ENCODE results near the gene ZNF737.
"Not testable (repeated sequence)": the region's sequence is repeated elsewhere in the genome, so short reads cannot be mapped to it uniquely, and the experiment has no call there.

The ZNF737 gene

GRCh38 chr19:20565321-20566018, at the start of gene ZNF737:
Gene ZNF737 (minus strand): TSS chr19:20565781. CDS start chr19:20565640, 141 bp downstream.
- peak; percentile 96 for DNase-seq (ENCODE audit: low read depth)
- TF ChIP-seq CTCF (IDR thresholded peaks at IDR 0.05; ENCODE audit: insufficient read depth, low read depth, low read length, missing control alignments), result peak; percentile 33
- H3K4me3 ChIP-seq (ENCODE audit: low read length), result peak within 1 kb of the TSS; percentile 67

- DNase-seq (ENCODE audit: low read depth); H3K4me3 ChIP-seq (ENCODE audit: low read length): not testable (repeated sequence)
Measured at GRCh38 chr19:20614971-20615370, 49.4 kb upstream of the ZNF737 start.

GRCh38 chr19:20612711-20613316, 47.2 kb upstream of the ZNF737 start:
- H3K4me3 ChIP-seq (ENCODE audit: low read length), result no peak overlapping the region
- no peak for TF ChIP-seq CTCF (IDR thresholded peaks at IDR 0.05; ENCODE audit: insufficient read depth, low read depth, low read length, missing control alignments)
- no peak for DNase-seq (ENCODE audit: low read depth)

GRCh38 chr19:20611866-20612265, 46.3 kb upstream of the ZNF737 start:
- DNase-seq (ENCODE audit: low read depth), result no peak
- TF ChIP-seq CTCF (IDR thresholded peaks at IDR 0.05; ENCODE audit: insufficient read depth, low read depth, low read length, missing control alignments), result no peak
- H3K4me3 ChIP-seq (ENCODE audit: low read length), result no peak overlapping the region

- TF ChIP-seq CTCF (IDR thresholded peaks at IDR 0.05; ENCODE audit: insufficient read depth, low read depth, low read length, missing control alignments), result no peak
- DNase-seq (ENCODE audit: low read depth), result no peak
Measured at GRCh38 chr19:20607943-20608342, 42.4 kb upstream of the ZNF737 start.

GRCh38 chr19:20558571-20558970, 7.0 kb downstream of the ZNF737 start:
- no peak overlapping the region for H3K4me3 ChIP-seq (ENCODE audit: low read length)
- DNase-seq (ENCODE audit: low read depth), result no peak
- no peak for TF ChIP-seq CTCF (IDR thresholded peaks at IDR 0.05; ENCODE audit: insufficient read depth, low read depth, low read length, missing control alignments)

More at GRCh38 chr19:20607943-20608342, 42.4 kb upstream of the ZNF737 start:
- H3K4me3 ChIP-seq (ENCODE audit: low read length), result no peak overlapping the region

- no peak for TF ChIP-seq CTCF (IDR thresholded peaks at IDR 0.05; ENCODE audit: insufficient read depth, low read depth, low read length, missing control alignments)
- H3K4me3 ChIP-seq (ENCODE audit: low read length), result no peak overlapping the region
- DNase-seq (ENCODE audit: low read depth), result no peak
Measured at GRCh38 chr19:20558011-20558410, 7.6 kb downstream of the ZNF737 start.

GRCh38 chr19:20544667-20545333, 20.8 kb downstream of the ZNF737 start:
- DNase-seq (ENCODE audit: low read depth); H3K4me3 ChIP-seq (ENCODE audit: low read length): not testable (repeated sequence)

- H3K4me3 ChIP-seq (ENCODE audit: low read length); DNase-seq (ENCODE audit: low read depth): not testable (repeated sequence)
Measured at GRCh38 chr19:20530303-20530702, 35.3 kb downstream of the ZNF737 start.
